ENCODE data around the gene MRPL30.

DNA sequence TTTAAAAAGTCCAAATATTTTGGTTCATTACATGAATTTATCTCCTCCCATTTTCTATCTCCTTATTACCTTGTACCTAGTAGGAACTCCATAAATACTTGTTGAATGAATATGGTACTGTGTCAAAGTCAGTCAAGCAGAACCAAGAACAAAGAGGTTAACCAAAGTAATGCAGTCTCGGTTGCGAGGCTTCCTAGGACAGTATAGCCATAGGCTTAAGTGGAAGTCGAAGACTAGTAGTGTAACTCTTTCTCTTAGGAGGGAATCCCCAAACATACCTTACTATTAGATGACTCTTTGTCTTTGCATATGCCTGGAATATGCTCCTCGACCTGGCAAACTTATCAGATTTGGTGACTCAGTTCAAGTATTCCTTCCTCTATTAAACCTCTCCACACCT is 21.4 kb upstream of the MRPL30 start:
- no peak for TF ChIP-seq EP300 (IDR thresholded peaks at IDR 0.05; ENCODE audit: borderline replicate concordance in 1 of 2, low read depth in 1 of 2, low read length in 1 of 2)
- TF ChIP-seq, protein P1, sequence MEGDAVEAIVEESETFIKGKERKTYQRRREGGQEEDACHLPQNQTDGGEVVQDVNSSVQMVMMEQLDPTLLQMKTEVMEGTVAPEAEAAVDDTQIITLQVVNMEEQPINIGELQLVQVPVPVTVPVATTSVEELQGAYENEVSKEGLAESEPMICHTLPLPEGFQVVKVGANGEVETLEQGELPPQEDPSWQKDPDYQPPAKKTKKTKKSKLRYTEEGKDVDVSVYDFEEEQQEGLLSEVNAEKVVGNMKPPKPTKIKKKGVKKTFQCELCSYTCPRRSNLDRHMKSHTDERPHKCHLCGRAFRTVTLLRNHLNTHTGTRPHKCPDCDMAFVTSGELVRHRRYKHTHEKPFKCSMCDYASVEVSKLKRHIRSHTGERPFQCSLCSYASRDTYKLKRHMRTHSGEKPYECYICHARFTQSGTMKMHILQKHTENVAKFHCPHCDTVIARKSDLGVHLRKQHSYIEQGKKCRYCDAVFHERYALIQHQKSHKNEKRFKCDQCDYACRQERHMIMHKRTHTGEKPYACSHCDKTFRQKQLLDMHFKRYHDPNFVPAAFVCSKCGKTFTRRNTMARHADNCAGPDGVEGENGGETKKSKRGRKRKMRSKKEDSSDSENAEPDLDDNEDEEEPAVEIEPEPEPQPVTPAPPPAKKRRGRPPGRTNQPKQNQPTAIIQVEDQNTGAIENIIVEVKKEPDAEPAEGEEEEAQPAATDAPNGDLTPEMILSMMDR (IDR thresholded peaks at IDR 0.05): no peak
- TF ChIP-seq GABPA (IDR thresholded peaks at IDR 0.05; ENCODE audit: low read depth): no peak

Measured in SK-N-SH (cell line).